Mammary epithelial cell (primary cell): ENCODE data around the gene FBRS.

Experiments
- EZH2 ChIP-seq: IDR thresholded peaks from 2 replicates; pipeline ENCODE4 v1.6.1; 2012; ENCODE audit warnings: low read length, inconsistent platforms, borderline replicate concordance
- TF ChIP-seq, protein P1 (sequence below), 2 donors: IDR thresholded peaks in 1 of 2; conservative IDR thresholded peaks in 1 of 2; 2 replicates each; pipeline ENCODE4 v1.5.1; 2011 to 2012; ENCODE audit warnings: inconsistent platforms in 2 of 2, low read length in 2 of 2, mild to moderate bottlenecking in 2 of 2, control low read depth in 1 of 2, low read depth in 1 of 2; ENCODE audit not compliant: insufficient read depth in 1 of 2; ENCODE audit errors: extremely low read depth in 1 of 2

- TF ChIP-seq, protein P1, sequence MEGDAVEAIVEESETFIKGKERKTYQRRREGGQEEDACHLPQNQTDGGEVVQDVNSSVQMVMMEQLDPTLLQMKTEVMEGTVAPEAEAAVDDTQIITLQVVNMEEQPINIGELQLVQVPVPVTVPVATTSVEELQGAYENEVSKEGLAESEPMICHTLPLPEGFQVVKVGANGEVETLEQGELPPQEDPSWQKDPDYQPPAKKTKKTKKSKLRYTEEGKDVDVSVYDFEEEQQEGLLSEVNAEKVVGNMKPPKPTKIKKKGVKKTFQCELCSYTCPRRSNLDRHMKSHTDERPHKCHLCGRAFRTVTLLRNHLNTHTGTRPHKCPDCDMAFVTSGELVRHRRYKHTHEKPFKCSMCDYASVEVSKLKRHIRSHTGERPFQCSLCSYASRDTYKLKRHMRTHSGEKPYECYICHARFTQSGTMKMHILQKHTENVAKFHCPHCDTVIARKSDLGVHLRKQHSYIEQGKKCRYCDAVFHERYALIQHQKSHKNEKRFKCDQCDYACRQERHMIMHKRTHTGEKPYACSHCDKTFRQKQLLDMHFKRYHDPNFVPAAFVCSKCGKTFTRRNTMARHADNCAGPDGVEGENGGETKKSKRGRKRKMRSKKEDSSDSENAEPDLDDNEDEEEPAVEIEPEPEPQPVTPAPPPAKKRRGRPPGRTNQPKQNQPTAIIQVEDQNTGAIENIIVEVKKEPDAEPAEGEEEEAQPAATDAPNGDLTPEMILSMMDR (conservative IDR thresholded peaks at IDR 0.05 in 1 of 2, IDR thresholded peaks at IDR 0.05 in 1 of 2; ENCODE audit: extremely low read depth in 1 of 2, insufficient read depth in 1 of 2, low read depth in 1 of 2, low read length in 2 of 2) = no peak
- no peak for TF ChIP-seq EZH2
These were observed 6.3 kb upstream of the FBRS start for GRCh38 chr16:30652005-30652296.
